Activated CD8-positive, alpha-beta memory T cell treated with anti-CD3 and anti-CD28 coated beads, Interleukin-2, amount 50 U/mL, for 1 hour (primary cell): ENCODE measurements around the gene AMT.
"Not testable (repeated sequence)": the region's sequence is repeated elsewhere in the genome, so short reads cannot be mapped to it uniquely, and the experiment has no call there.

ENCODE experiments used
- DNase-seq: peaks from one replicate; pipeline ENCODE4 v3.0.0-alpha.2; 2020; ENCODE audit errors: extremely low read depth

The AMT gene

DNA sequence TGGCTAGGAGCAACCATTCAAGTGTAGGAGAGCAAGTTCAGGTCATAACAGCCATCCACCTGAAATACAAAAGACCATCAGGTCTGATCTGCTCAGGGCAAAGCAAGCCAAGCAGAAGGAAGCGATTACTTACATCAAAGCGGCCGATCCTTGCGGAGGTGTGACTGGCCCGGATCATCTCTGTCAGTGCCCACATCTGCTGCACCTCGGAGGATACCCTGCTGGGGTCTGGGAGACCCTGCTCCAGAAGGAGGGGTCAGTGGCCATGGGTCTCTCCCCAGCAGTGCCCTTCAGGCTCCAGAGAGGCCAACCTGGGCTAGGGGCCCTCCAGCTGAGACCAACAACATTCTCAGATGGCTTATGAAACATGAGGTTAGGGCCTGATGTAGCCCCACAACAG, 2.5 kb upstream of the AMT start:
- DNase-seq: no peak

DNA sequence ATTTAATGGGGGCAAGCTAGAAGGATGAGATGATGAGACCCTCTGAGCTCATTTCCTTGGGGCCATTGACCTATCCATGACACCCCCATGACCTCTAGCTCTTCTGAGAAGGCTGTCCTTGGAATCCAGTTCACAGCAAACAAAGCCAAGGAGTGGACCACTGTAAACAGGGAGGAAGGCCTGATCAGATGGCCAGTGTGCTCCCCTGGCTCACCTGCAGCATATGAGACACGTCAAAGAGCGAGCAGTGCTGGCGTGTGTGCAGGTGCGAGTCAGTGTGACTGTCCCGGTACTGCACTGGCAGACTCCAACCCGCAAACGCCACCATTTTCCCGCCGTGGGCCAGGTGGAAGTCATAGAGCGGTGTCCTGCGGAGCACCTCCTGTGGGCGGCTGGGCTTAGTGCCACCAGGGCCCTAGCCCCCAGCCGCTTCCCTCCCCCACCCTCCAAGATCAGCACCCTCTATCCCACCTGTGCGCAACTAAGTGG, 339 bp downstream of the AMT start:
- no peak for DNase-seq

DNA sequence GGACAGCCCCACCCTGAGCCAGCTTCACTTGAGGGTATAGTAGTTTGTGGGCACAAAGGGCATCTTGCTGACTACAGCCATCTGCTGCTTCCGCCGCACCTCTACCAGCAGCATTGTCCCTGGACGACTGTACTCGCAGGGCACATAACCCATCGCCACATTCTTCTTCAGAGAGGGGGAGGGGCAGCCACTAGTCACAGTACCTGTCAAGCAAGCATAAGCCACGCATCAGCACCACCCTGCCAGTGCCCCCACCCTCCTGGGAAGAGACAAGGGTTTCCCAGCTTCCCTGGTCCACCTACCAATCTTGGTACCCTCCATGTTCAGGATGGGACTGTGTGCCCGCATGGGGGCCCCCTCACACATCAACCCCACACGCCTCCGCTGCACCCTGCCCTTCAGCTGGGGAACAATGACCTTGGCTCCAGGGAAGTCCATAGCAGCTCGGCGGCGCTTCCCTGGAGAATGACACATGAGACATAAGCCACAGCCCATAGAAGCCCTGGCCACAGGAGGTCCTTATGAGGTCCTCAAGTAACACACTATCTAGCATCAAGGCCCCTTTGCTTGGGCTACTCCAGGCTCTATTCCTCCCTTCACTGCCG, 4.7 kb downstream of the AMT start:
- DNase-seq: no peak

DNA sequence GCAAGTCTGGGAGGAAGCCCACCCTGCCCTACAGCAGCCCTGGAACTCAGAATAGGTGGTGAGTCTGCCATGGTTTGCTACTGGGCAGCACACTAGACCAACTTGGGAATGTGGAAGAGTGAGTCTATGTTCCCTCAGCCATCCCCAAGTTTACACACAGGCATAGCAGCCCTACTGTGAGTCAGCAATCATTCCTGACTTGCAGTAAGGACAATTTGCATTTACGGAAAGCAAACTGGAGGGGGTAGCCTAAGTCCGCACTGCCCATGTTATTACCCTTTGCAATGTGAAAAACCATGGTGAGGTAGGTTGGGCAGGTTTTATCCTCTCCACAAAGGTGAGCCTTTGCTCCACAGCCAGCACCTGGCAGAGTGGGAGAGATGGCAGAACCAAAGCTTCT, 5.4 kb downstream of the AMT start:
- DNase-seq: no peak

DNA sequence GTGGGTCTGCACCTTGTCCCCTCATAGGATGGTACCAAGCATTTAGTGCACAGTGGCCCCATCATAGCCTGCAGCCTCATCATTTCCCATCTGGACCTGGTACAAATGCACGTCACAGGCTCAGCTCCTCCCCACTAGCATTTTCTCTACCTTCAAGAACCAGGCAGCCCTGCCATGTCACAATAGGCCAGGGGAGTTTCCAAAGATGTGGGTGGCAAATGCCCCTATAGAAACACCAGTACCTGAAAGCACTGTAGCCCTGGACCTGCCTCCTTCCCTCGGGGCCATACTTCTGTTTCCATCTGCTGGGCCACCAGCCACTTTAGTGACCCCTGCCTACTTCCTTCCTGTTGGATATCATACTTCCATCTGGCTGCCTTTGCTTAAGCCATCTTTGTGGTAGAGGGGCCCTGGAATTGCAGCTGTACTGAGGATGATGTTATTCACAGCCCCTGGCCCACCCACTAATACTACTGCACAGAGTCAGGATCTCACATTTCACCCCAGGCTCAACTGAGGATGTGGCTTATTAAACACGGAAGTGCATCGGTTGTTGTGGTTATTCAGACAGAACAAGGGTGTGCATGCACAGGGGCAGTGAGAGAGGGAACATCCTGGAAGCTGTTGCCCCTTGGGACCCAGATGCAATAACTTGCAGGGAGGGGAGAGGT, 6.2 kb downstream of the AMT start:
- no peak for DNase-seq

DNA sequence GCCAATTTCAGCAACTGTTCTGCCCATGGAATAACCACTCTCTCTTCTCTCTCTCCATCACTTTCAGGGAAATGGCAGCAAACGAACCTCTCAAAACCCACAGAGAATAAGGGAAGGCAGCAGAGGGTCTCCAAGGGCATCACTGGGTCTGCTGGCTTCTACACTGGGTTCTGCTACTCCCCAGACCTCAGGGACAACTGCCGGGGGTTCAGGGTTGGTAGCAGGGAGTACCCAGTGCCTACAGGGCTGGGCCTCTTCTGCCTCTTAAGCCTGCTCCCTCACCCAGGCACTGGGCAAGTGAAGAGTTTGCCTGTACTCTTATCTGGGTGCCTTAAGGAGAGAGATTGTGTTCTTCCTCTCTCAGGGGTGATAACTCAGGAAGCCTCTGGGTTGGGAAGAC, 7.5 kb downstream of the AMT start:
- DNase-seq: no peak

DNA sequence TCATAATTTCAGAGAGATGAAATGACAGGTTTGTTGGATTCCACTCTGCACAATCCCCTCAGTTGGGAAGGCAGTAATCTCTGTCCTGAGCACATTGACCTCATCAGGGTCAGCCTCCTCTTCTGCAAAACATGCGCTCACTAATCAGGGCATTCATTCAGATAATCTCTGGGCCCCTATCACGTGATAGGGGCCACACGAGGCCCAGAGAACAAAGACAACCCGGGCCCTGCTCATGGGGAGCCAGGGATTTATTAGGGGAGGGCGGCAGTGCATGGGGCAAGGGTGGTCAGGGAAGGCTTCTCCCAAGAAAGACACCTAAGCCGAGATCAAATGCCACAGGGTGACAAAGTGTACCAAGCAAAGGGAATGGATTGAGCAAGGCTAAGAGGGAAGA, 8.9 kb downstream of the AMT start:
- no peak for DNase-seq

DNA sequence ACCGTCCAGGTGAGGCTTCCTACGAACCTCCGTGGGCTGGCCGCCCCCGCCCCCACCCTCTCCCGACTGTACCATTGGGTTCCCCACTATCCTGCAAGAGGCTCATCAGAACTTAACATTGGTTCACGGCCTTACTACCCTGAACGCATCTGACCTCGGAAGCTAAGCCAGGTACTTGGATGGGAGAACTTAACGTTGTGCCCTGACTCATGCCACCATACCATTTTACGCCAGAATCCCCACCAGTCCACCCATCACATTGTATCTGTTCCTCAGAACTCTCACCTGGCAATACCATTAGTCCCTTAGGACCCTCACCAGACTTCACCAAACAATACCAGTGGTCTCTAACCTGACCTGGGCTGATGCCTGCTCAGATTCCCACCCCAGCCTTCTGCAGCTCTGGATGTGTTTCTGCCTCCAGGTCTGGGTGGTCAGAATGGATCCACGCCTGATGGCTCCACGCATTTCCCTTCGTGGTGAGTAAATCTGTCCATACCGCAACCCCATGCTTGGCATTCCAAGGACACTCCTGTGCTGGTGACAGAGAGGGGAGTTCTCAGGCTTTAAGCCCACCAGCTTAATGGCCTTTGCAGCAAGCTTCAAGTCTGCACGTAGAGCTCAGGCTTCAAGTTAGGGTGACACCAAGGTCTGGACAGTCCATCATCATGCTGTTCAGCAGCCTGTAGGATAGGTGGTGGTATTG, 9.5 kb downstream of the AMT start:
- no peak for DNase-seq

DNA sequence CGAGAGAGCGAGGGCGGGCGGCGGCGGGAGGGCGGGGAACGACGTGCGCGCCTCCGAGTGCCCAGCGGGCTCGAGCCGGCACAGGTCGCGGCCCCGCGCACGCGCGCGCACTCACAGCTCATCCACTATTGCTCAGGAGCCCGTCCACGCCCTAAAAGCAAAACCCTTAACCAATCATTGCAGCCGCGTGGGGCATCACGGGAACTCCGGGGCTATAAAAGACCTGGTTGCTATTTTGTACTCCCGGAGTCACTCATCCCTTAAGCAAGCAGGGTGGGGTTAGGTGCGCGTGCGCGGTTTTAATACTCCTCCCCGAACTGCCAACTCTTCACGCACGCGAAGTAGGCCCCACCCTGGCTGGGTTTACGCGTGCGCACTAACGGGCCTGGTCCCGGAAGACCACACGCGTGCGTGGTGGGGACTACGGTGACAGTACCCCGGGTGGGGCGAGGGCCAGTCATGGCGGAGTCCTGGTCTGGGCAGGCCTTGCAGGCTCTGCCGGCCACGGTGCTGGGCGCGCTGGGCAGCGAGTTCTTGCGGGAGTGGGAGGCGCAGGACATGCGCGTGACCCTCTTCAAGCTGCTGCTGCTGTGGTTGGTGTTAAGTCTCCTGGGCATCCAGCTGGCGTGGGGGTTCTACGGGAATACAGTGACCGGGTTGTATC, 10.2 kb downstream of the AMT start, which contains the start of the genes RHOA and TCTA:
Gene RHOA (minus strand): TSS at position 9 of the 664 bp plus-strand sequence. CDS start 36,387 bp downstream, outside the sequence.
Gene TCTA (plus strand): TSS at position 456 of the 664 bp plus-strand sequence. CDS start 4 bp downstream, at position 460.
- DNase-seq: peak; percentile 99

DNA sequence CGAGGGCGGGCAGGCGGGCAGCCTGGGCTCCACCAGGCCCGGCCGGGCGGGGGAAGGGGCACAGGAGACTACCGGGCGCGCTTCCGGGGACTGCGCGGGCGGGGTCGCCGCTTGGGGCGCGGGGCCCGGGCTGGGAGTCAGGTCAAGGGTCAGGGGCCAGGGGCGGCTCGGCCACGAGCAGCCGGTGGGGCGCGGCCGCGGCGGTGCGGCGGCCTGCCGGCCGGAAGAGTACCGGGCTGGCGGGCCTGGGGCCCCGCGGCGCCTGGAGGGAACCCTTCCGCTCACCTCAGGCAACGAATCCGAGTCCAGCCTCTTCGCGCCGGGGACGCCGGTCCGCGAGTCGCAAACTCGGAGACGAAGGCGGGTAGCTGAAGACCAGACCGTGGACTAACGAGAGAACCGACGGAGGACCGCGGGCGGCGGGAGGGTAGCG, 10.7 kb downstream of the AMT start:
- no peak for DNase-seq

DNA sequence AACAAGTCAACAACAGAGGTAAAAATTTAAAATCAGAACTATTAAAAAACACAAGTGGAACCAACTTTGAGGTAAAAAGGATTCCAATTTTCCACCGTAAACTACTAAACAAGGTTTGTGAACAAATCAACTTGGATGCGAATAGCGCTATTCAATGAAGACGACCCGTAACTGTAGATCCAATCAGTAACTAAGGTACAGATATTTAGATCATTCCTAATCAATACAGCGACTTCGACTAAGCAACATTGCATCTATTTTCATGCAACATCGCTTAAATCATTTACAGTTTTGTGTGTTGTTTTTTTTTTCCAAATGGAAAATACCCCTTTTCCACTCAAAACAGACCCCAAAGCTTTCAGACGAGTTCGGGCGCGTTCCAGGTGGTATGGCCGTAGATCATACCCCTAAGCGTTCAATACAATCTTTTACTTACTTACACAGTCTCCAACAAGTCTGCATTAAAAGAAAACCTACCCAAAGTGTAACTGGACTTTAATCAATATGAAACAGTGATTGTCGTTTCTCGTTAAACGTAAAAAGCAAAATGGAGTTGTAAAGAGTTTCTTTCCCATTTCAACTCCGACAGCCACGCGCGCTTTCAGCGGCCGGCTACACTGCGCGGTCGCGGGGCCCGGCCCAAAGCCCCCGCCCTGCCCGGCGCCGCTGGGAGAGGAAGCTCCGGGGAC, 11.3 kb downstream of the AMT start:
- DNase-seq: no peak

DNA sequence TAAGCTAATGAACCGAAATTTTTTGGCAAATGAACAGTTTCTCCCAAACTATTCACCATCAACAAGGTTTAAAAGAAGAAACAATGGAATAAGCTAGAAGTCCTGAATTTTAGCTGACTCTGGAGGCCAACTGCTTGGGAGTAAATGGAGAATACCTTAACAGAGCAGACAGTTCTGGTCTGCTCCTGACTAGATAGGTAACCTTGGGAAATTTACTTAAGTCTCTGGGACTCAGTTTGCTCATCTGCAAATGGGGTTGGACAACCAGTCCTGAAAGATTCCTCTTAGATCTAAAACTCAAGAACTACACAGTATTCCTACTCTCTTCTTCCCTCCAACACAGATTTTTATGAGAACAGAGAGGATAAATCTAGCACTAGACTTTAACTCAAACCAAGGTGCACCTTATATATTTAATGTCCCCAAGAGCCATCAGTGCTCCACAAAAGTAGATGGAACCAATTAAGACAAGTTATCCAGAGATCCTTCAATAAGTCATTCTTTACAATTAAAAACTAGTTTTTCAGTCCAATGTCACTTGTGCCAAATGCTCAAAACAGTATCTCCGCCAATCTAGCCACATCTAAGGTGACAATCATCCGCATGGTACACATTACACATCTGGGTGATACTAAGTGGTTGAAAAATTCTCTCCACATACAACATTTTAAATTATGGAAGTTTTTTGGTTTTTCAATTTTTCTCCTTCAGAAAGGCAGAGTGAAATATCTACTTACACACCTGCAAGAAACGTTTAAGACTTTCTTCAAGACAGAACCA, 12.0 kb downstream of the AMT start:
- no peak for DNase-seq

DNA sequence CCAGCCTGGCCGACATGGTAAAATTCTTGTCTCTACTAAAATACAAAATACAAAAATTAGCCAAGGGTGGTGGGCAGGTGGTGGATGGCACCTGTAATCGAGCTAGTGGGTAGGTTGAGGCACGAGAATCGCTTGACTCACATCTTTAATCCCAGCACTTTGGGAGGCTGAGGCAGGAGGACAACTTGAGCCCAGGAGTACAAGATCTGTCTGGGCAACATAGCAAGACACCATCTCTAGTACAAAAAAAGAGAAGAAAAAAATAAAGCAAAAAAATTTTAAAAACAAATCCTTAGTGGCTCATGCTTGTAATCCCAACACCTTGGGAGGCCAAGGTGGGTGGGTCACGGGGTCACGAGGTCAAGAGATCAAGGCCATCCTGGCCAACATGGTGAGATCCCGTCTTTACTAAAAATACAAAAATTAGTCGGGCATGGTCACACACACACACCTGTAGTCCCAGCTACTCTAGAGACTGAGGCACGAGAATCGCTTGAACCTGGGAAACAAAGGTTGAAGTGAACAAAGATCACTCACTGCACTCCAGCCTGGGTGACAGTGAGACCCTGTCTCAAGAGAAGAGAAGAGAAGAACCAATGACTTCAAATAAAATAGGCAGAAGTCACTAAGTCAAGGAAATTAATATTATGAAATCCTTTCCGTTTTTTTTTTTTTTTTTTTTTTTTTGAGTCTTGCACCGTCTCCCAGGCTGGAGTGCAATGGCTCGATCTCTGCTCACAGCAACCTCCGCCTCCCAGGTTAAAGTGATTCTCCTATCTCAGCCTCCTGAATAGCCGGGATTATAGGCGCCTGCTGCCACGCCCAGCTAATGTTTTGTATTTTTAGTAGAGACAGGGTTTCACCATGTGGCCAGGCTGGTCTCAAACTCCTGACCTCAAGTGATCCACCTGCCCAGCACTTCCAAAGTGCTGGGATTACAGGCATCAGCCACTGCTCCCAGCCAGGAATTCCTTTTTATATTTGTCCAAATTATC, 15.4 kb downstream of the AMT start:
- no peak for DNase-seq

DNA sequence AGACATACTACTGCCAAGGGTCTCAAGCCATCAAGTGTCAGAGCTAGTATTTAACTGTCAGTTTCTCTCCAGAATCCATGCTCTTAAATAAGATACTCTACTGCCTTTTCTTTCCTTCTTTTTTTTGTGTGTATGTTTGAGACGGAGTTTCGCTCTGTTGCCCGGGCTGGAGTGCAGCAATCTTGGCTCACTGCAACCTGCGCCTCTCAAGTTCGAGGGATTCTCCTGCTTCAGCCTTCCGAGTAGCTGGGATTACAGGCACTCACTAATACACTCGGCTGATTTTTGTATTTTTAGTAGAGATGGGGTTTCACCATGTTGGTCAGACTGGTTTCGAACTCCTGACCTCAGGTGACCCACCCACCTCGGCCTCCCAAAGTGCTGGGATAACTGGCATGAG, 16.7 kb downstream of the AMT start:
- DNase-seq: not testable (repeated sequence)

DNA sequence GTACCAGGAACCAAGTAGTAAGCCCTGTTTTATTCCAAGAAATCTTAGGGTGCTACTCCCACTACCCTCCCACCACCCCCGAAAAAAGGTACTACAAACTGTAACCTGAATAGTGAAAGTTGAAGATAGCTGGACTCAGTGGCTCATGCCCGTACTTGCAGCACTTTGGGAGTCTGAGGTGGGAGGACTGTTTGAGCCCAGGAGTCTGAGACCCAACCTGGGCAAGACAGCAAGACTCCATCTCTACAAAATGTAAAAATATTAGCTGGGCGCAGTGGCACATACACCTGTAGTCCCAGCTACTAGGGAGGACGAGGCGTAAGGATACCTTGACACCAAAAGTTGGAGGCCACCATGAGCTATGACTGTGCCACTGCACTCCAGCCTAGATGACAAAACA, 18.4 kb downstream of the AMT start:
- no peak for DNase-seq

DNA sequence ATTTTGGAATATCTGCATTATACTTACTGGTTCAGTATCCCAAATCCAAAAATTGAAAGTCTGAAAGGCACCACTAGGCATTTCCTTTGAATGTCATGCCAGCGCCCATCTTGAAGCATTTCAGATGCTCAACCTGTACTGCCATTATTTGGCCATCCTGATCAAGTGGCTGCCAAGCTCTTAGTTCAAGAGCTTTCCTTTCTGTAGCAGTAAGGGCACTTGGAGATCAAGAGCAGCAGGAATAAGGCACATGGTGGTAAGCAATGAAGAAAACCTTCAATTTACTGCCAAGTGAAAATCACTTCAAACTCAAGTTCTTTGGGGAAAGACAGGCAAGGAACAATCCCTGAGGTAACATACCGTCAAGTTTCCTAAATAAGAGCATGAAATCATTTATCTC, 20.5 kb downstream of the AMT start:
- DNase-seq: no peak

DNA sequence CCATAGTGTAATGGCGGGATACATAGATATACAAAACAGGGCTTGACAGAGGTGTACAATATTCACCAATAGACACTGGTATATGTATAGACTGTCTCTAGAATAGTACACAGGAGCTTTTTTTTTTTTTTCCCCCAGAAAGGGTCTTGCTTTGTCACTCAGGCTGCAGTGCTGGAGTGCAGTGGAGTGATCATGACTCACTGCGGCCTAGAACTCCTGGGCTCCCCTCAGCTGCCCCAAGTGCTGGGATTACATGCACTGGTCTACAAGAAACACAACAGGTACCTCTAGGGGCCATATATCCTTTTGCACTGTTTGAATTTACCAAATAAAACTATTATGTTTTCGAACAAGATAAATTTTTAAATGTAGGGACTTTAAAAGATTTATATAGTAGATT, 22.8 kb downstream of the AMT start:
- DNase-seq: no peak

DNA sequence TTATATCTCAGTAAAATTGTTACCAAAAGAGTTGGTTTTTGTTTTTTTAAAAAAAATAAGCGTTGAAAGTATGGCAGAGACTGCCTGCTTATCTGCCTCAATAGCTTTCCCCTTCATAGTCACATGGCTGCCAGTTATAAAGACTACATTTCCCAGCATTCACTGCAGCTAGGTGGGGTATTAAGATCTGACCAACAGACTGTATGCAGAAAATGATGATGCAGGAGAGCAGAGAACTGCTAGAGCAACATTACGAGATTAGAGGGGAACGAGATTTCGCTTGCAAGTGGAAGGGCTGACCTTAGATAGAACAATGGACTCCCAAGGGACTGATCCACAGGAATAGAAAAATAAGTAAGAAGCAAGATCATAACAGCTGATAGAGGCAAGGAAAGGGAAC, 24.8 kb downstream of the AMT start:
- no peak for DNase-seq

DNA sequence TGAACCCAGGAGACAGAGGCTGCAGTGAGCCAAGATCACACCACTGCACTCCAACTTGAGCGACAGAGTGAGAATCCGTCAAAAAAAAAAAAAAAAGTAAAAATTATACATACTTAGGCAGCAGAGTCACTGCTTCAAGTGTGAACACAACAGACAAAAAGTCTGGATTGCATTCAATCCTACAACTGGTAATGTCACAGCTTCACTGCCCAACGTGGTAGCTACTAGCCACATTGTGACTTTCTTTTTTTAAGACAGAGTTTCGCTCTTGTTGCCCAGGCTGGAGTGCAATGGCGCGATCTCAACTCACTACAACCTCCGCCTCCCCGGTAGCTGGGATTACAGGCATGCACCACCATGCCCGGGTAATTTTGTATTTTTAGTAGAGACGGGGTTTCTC, 31.0 kb downstream of the AMT start:
- DNase-seq: not testable (repeated sequence)

DNA sequence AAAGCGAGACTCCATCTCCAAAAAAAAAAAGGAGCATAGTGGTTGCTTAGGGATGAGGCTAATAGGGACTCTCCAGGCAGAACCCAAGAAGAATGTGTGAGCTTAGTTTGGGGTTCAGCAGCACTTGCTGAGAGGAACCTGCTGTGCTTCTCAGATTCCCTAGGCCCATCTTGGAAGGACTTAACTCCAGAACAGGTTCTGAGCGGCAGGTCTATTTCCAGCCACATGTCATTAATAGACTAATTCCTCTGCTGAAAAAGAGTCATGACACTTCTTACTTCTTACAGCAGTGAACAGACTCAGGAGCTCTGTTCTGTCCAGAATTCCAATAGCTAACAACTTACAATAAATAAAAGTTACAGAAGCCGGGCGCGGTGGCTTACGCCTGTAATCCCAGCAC, 33.0 kb downstream of the AMT start:
- DNase-seq: no peak
